Memory B cell (primary cell): ENCODE data around the gene TSPOAP1.

Source experiments
- ATAC-seq: fragments of 150-1000 bp; cut with Tn5 transposase; 2 replicates; pipeline ENCODE4 v1.10.0; 2021; ENCODE audit warnings: low read depth, mild to moderate bottlenecking, moderate library complexity
- DNase-seq, 2 donors: peaks; one replicate each; pipeline ENCODE4 v3.0.0; 2022; ENCODE audit warnings: low spot score in 2 of 2
- H3K27ac Mint-ChIP-seq: one replicate; pipeline ENCODE4 v1.8.0; 2022; ENCODE audit warnings: mild to moderate bottlenecking, moderate library complexity, mixed read lengths
- H3K27me3 Mint-ChIP-seq: one replicate; pipeline ENCODE4 v1.8.0; 2022; ENCODE audit warnings: mixed read lengths
- H3K36me3 Mint-ChIP-seq: one replicate; pipeline ENCODE4 v1.8.0; 2022; ENCODE audit warnings: mild to moderate bottlenecking, mixed read lengths
- H3K4me1 Mint-ChIP-seq: one replicate; pipeline ENCODE4 v1.8.0; 2022; ENCODE audit warnings: mixed read lengths
- H3K4me3 Mint-ChIP-seq: one replicate; pipeline ENCODE4 v1.8.0; 2022; ENCODE audit warnings: mild to moderate bottlenecking, moderate library complexity, mixed read lengths
- H3K9me3 Mint-ChIP-seq: one replicate; pipeline ENCODE4 v1.8.0; 2022; ENCODE audit warnings: mixed read lengths

The TSPOAP1 gene

GRCh38 chr17:58264407-58265103 lies 64.0 kb downstream of the TSPOAP1 start:
- H3K4me3 Mint-ChIP-seq = no peak overlapping the region
- ATAC-seq = no peak
- H3K36me3 Mint-ChIP-seq = no peaks in the 10 kb centered on the region
- peaks cover 28% of the 10 kb centered on the region for H3K27me3 Mint-ChIP-seq
- no peak overlapping the region for H3K27ac Mint-ChIP-seq
- no peaks in the 10 kb centered on the region for H3K4me1 Mint-ChIP-seq
- no peak for DNase-seq
- no peaks in the 10 kb centered on the region for H3K9me3 Mint-ChIP-seq

- H3K4me1 Mint-ChIP-seq = no peaks in the 10 kb centered on the region
- H3K27me3 Mint-ChIP-seq = peaks cover 24% of the 10 kb centered on the region
- ATAC-seq (no peak), DNase-seq (no peak)
- no peak overlapping the region for H3K4me3 Mint-ChIP-seq
- no peak overlapping the region for H3K27ac Mint-ChIP-seq
- no peaks in the 10 kb centered on the region for H3K36me3 Mint-ChIP-seq
- no peaks in the 10 kb centered on the region for H3K9me3 Mint-ChIP-seq
These were observed 64.8 kb downstream of the TSPOAP1 start for GRCh38 chr17:58263773-58264172.

- Mint-ChIP-seq H3K9me3 (no peaks in the 10 kb centered on the region), H3K27ac (no peak overlapping the region)
- DNase-seq = no peak
These were observed 66.4 kb downstream of the TSPOAP1 start for GRCh38 chr17:58262149-58262548.

GRCh38 chr17:58254803-58255202 lies 73.8 kb downstream of the TSPOAP1 start:
- H3K27me3 Mint-ChIP-seq = peaks cover 4% of the 10 kb centered on the region
- H3K9me3 Mint-ChIP-seq = no peaks in the 10 kb centered on the region
- H3K27ac Mint-ChIP-seq = peak overlapping the region; percentile 36
- H3K36me3 Mint-ChIP-seq = no peaks in the 10 kb centered on the region
- ATAC-seq = no peak
- DNase-seq = no peak
- peaks cover 7% of the 10 kb centered on the region for H3K4me1 Mint-ChIP-seq
- H3K4me3 Mint-ChIP-seq = no peak overlapping the region

More at GRCh38 chr17:58262149-58262548, 66.4 kb downstream of the TSPOAP1 start:
- Mint-ChIP-seq H3K27me3 (peaks cover 22% of the 10 kb centered on the region), H3K4me1 (no peaks in the 10 kb centered on the region), H3K36me3 (no peaks in the 10 kb centered on the region), H3K4me3 (no peak overlapping the region)
- no peak for ATAC-seq

GRCh38 chr17:58253082-58253481 lies 75.5 kb downstream of the TSPOAP1 start:
- Mint-ChIP-seq H3K27me3 (peaks cover 4% of the 10 kb centered on the region), H3K36me3 (no peaks in the 10 kb centered on the region), H3K9me3 (no peaks in the 10 kb centered on the region), H3K4me1 (peaks cover 9% of the 10 kb centered on the region), H3K27ac (no peak overlapping the region), H3K4me3 (no peak overlapping the region)
- DNase-seq (no peak), ATAC-seq (no peak)

- DNase-seq = no peak
- no peaks in the 10 kb centered on the region for H3K9me3 Mint-ChIP-seq
These were observed 76.5 kb downstream of the TSPOAP1 start for GRCh38 chr17:58252141-58252540.

More at GRCh38 chr17:58252141-58252540, 76.5 kb downstream of the TSPOAP1 start:
- peaks cover 3% of the 10 kb centered on the region for H3K27me3 Mint-ChIP-seq
- H3K4me3 Mint-ChIP-seq = no peak overlapping the region
- H3K4me1 Mint-ChIP-seq = peaks cover 14% of the 10 kb centered on the region
- no peak overlapping the region for H3K27ac Mint-ChIP-seq
- no peaks in the 10 kb centered on the region for H3K36me3 Mint-ChIP-seq
- ATAC-seq = no peak
